Activated T-helper 1 cell treated with anti-CD3 and anti-CD28 coated beads, Interleukin-2, amount 50 U/mL, for 16 hours (primary cell): ENCODE measurements around the gene SUN3.

ENCODE experiments used
- DNase-seq, 2 donors: peaks; one replicate each; pipeline ENCODE4 v3.0.0-alpha.2; 2020; ENCODE audit warnings: low read depth in 1 of 2, low spot score in 1 of 2

SUN3 gene

GRCh38 chr7:47979832-47980181 lies 49.1 kb downstream of the SUN3 start:
- DNase-seq = no peak

- DNase-seq = peak; percentile 86 to 93
Observed at GRCh38 chr7:47979145-47979831, 49.6 kb downstream of the SUN3 start, which contains the start of gene HUS1. HUS1 (minus strand) TSS chr7:47979615; CDS start chr7:47979519, 96 bp downstream.

GRCh38 chr7:47978790-47979144 lies 50.1 kb downstream of the SUN3 start:
- DNase-seq = no peak

- DNase-seq = no peak
Observed at GRCh38 chr7:47973739-47974138, 55.2 kb downstream of the SUN3 start.

GRCh38 chr7:47970761-47971160 lies 58.1 kb downstream of the SUN3 start:
- DNase-seq = no peak

GRCh38 chr7:47968847-47969774 lies 59.8 kb downstream of the SUN3 start:
- peak; percentile 16 to 17 for DNase-seq

- no peak for DNase-seq
Observed at GRCh38 chr7:47967708-47968107, 61.2 kb downstream of the SUN3 start.

GRCh38 chr7:47967123-47967522 lies 61.8 kb downstream of the SUN3 start:
- DNase-seq = no peak

- DNase-seq = no peak
Observed at GRCh38 chr7:47965456-47965855, 63.5 kb downstream of the SUN3 start.

GRCh38 chr7:47962262-47962661 lies 66.6 kb downstream of the SUN3 start:
- DNase-seq = no peak

- DNase-seq = no peak
Observed at GRCh38 chr7:47957156-47957555, 71.8 kb downstream of the SUN3 start.

- DNase-seq = no peak
Observed at GRCh38 chr7:47956220-47956619, 72.7 kb downstream of the SUN3 start.

GRCh38 chr7:47954231-47954911 lies 74.5 kb downstream of the SUN3 start:
- DNase-seq = no peak

GRCh38 chr7:47953822-47954221 lies 75.1 kb downstream of the SUN3 start:
- DNase-seq = no peak

- no peak for DNase-seq
Observed at GRCh38 chr7:47952224-47952623, 76.7 kb downstream of the SUN3 start.

- no peak for DNase-seq
Observed at GRCh38 chr7:47951374-47951773, 77.5 kb downstream of the SUN3 start.

GRCh38 chr7:47950714-47951113 lies 78.2 kb downstream of the SUN3 start:
- no peak for DNase-seq

GRCh38 chr7:47949703-47950102 lies 79.2 kb downstream of the SUN3 start:
- no peak for DNase-seq

- DNase-seq = no peak
Observed at GRCh38 chr7:47948141-47948790, 80.6 kb downstream of the SUN3 start, which contains the start of gene PKD1L1. PKD1L1 (minus strand) TSS chr7:47948466; CDS start chr7:47948440, 26 bp downstream.

GRCh38 chr7:47947355-47947749 lies 81.6 kb downstream of the SUN3 start:
- DNase-seq = no peak
